Activated naive CD4-positive, alpha-beta T cell treated with anti-CD3 and anti-CD28 coated beads, Interleukin-2, amount 10 ng/mL, durations not matched to agents 7 days and 5 days (primary cell): ENCODE data around the gene SLC24A3.

ENCODE experiments used
- CTCF ChIA-PET: fragments of 350-600 bp; sonication (Branson Sonifier 250); formaldehyde crosslinking; loops from one replicate; lab custom pipeline; 2021; ENCODE audit warnings: antibody characterized with exemption; lab: Charles Lee
- DNase-seq: peaks from one replicate; pipeline ENCODE4 v3.0.0-alpha.2; 2020
- H3K27ac Mint-ChIP-seq: one replicate; pipeline ENCODE4 v1.8.0; 2021; ENCODE audit warnings: mild to moderate bottlenecking, moderate library complexity, mixed read lengths
- H3K27me3 Mint-ChIP-seq: one replicate; pipeline ENCODE4 v1.8.0; 2021; ENCODE audit warnings: mild to moderate bottlenecking, mixed read lengths
- H3K36me3 Mint-ChIP-seq: one replicate; pipeline ENCODE4 v1.8.0; 2021; ENCODE audit warnings: mixed read lengths
- H3K4me1 Mint-ChIP-seq: one replicate; pipeline ENCODE4 v1.8.0; 2021; ENCODE audit warnings: mixed read lengths
- H3K4me3 Mint-ChIP-seq: one replicate; pipeline ENCODE4 v1.8.0; 2021; ENCODE audit warnings: mild to moderate bottlenecking, moderate library complexity, mixed read lengths
- H3K9me3 Mint-ChIP-seq: one replicate; pipeline ENCODE4 v1.8.0; 2021; ENCODE audit warnings: mixed read lengths

SLC24A3 gene

GRCh38 chr20:19696620-19697019 is 484.2 kb downstream of the SLC24A3 start:
- H3K4me1 Mint-ChIP-seq, result no peaks in the 10 kb centered on the region
- peaks cover 12% of the 10 kb centered on the region for H3K27me3 Mint-ChIP-seq
- no peaks in the 10 kb centered on the region for H3K36me3 Mint-ChIP-seq
- no peak overlapping the region for H3K4me3 Mint-ChIP-seq
- no peaks in the 10 kb centered on the region for H3K9me3 Mint-ChIP-seq
- CTCF ChIA-PET, result no interaction called here
- no peak overlapping the region for H3K27ac Mint-ChIP-seq
- no peak for DNase-seq

GRCh38 chr20:19697415-19697814 is 485.0 kb downstream of the SLC24A3 start:
- Mint-ChIP-seq H3K4me3 (no peak overlapping the region), H3K27ac (no peak overlapping the region), H3K4me1 (no peaks in the 10 kb centered on the region), H3K9me3 (no peaks in the 10 kb centered on the region), H3K36me3 (no peaks in the 10 kb centered on the region), H3K27me3 (peaks cover 12% of the 10 kb centered on the region)
- CTCF ChIA-PET, result no interaction called here
- no peak for DNase-seq

- H3K4me3 Mint-ChIP-seq, result no peak overlapping the region
- DNase-seq, result no peak
- peaks cover 4% of the 10 kb centered on the region for H3K27me3 Mint-ChIP-seq
- no peaks in the 10 kb centered on the region for H3K4me1 Mint-ChIP-seq
- no peaks in the 10 kb centered on the region for H3K36me3 Mint-ChIP-seq
- CTCF ChIA-PET, result no interaction called here
- H3K9me3 Mint-ChIP-seq, result no peaks in the 10 kb centered on the region
- no peak overlapping the region for H3K27ac Mint-ChIP-seq
Observed at GRCh38 chr20:19699180-19699971, 486.9 kb downstream of the SLC24A3 start.

GRCh38 chr20:19701429-19701828 is 489.0 kb downstream of the SLC24A3 start:
- Mint-ChIP-seq H3K27ac (no peak overlapping the region), H3K9me3 (no peaks in the 10 kb centered on the region), H3K36me3 (no peaks in the 10 kb centered on the region), H3K4me3 (no peak overlapping the region), H3K27me3 (no peaks in the 10 kb centered on the region), H3K4me1 (no peaks in the 10 kb centered on the region)
- CTCF ChIA-PET, result no interaction called here
- no peak for DNase-seq

GRCh38 chr20:19706463-19706862 is 494.0 kb downstream of the SLC24A3 start:
- no peak overlapping the region for H3K27ac Mint-ChIP-seq
- no peak for DNase-seq
- H3K4me1 Mint-ChIP-seq, result no peaks in the 10 kb centered on the region
- H3K4me3 Mint-ChIP-seq, result no peak overlapping the region
- peaks cover 3% of the 10 kb centered on the region for H3K9me3 Mint-ChIP-seq
- no peaks in the 10 kb centered on the region for H3K27me3 Mint-ChIP-seq
- no peaks in the 10 kb centered on the region for H3K36me3 Mint-ChIP-seq
- CTCF ChIA-PET, result no interaction called here

- no peak overlapping the region for H3K4me3 Mint-ChIP-seq
- no peaks in the 10 kb centered on the region for H3K27me3 Mint-ChIP-seq
- CTCF ChIA-PET, result no interaction called here
- no peak overlapping the region for H3K27ac Mint-ChIP-seq
- peaks cover 3% of the 10 kb centered on the region for H3K9me3 Mint-ChIP-seq
- H3K36me3 Mint-ChIP-seq, result no peaks in the 10 kb centered on the region
- DNase-seq, result no peak
- H3K4me1 Mint-ChIP-seq, result no peaks in the 10 kb centered on the region
Observed at GRCh38 chr20:19709635-19710335, 497.3 kb downstream of the SLC24A3 start.

- Mint-ChIP-seq H3K27ac (no peak overlapping the region), H3K9me3 (peaks cover 4% of the 10 kb centered on the region), H3K4me1 (no peaks in the 10 kb centered on the region), H3K4me3 (no peak overlapping the region), H3K36me3 (no peaks in the 10 kb centered on the region), H3K27me3 (no peaks in the 10 kb centered on the region)
- CTCF ChIA-PET, result no interaction called here
- DNase-seq, result no peak
Observed at GRCh38 chr20:19710336-19711120, 498.1 kb downstream of the SLC24A3 start.

- Mint-ChIP-seq H3K27ac (no peak overlapping the region), H3K9me3 (peaks cover 6% of the 10 kb centered on the region), H3K4me1 (no peaks in the 10 kb centered on the region), H3K4me3 (no peak overlapping the region), H3K36me3 (no peaks in the 10 kb centered on the region), H3K27me3 (no peaks in the 10 kb centered on the region)
- CTCF ChIA-PET, result no interaction called here
- no peak for DNase-seq
Observed at GRCh38 chr20:19711126-19711525, 498.7 kb downstream of the SLC24A3 start.

- Mint-ChIP-seq H3K36me3 (no peaks in the 10 kb centered on the region), H3K4me3 (no peak overlapping the region), H3K27ac (no peak overlapping the region), H3K4me1 (no peaks in the 10 kb centered on the region), H3K27me3 (no peaks in the 10 kb centered on the region), H3K9me3 (peaks cover 6% of the 10 kb centered on the region)
- CTCF ChIA-PET, result no interaction called here
- no peak for DNase-seq
Observed at GRCh38 chr20:19712721-19713260, 500.3 kb downstream of the SLC24A3 start.

GRCh38 chr20:19713822-19714578 is 501.6 kb downstream of the SLC24A3 start:
- Mint-ChIP-seq H3K36me3 (no peaks in the 10 kb centered on the region), H3K9me3 (peaks cover 6% of the 10 kb centered on the region), H3K4me1 (no peaks in the 10 kb centered on the region), H3K4me3 (no peak overlapping the region), H3K27ac (no peak overlapping the region), H3K27me3 (no peaks in the 10 kb centered on the region)
- CTCF ChIA-PET, result interaction anchor here (0.6 to 1.6 kb wide), 2 partner anchors 21 to 306 kb away, joined by 3 read pairs; no protein-coding TSS in a partner anchor
- DNase-seq, result no peak

GRCh38 chr20:19714579-19714840 is 502.1 kb downstream of the SLC24A3 start:
- CTCF ChIA-PET, result interaction anchor here (1.6 kb wide), 1 partner anchor 21 kb away, joined by 3 read pairs; no protein-coding TSS in a partner anchor
- peaks cover 6% of the 10 kb centered on the region for H3K9me3 Mint-ChIP-seq
- H3K27me3 Mint-ChIP-seq, result no peaks in the 10 kb centered on the region
- H3K27ac Mint-ChIP-seq, result no peak overlapping the region
- no peaks in the 10 kb centered on the region for H3K36me3 Mint-ChIP-seq
- H3K4me3 Mint-ChIP-seq, result no peak overlapping the region
- no peak for DNase-seq
- H3K4me1 Mint-ChIP-seq, result no peaks in the 10 kb centered on the region

GRCh38 chr20:19715986-19716385 is 503.5 kb downstream of the SLC24A3 start:
- H3K27ac Mint-ChIP-seq, result no peak overlapping the region
- CTCF ChIA-PET, result no interaction called here
- peaks cover 6% of the 10 kb centered on the region for H3K9me3 Mint-ChIP-seq
- H3K4me1 Mint-ChIP-seq, result no peaks in the 10 kb centered on the region
- no peak for DNase-seq
- no peak overlapping the region for H3K4me3 Mint-ChIP-seq
- no peaks in the 10 kb centered on the region for H3K36me3 Mint-ChIP-seq
- no peaks in the 10 kb centered on the region for H3K27me3 Mint-ChIP-seq

GRCh38 chr20:19718880-19719279 is 506.4 kb downstream of the SLC24A3 start:
- DNase-seq, result no peak
- H3K4me3 Mint-ChIP-seq, result no peak overlapping the region

GRCh38 chr20:19720991-19721390 is 508.5 kb downstream of the SLC24A3 start:
- Mint-ChIP-seq H3K4me1 (no peaks in the 10 kb centered on the region), H3K36me3 (no peaks in the 10 kb centered on the region), H3K27me3 (no peaks in the 10 kb centered on the region), H3K9me3 (no peaks in the 10 kb centered on the region), H3K4me3 (no peak overlapping the region), H3K27ac (no peak overlapping the region)
- no peak for DNase-seq
- CTCF ChIA-PET, result no interaction called here

More at GRCh38 chr20:19718880-19719279, 506.4 kb downstream of the SLC24A3 start:
- Mint-ChIP-seq H3K36me3 (no peaks in the 10 kb centered on the region), H3K9me3 (peaks cover 2% of the 10 kb centered on the region), H3K27me3 (no peaks in the 10 kb centered on the region), H3K27ac (no peak overlapping the region), H3K4me1 (no peaks in the 10 kb centered on the region)
- CTCF ChIA-PET, result no interaction called here
